A673 (cell line): ENCODE measurements around the gene PHF2. TPM values are rescaled to one million over a fixed set of nuclear protein-coding genes. Genes with fewer than 3 reads are reported as not detected.

Experiments used
- BruUV-seq: library from RNA; stranded (reverse); fragments of 400-500 nt; replicated peaks from 2 replicates; lab custom pipeline; 2021; lab: Mats Ljungman, UMichigan
- CTCF ChIA-PET: fragments of 300-600 bp; sonication (Branson Sonifier 250); formaldehyde crosslinking; loops from one replicate; lab custom pipeline; 2022; ENCODE audit warnings: antibody characterized with exemption; lab: Charles Lee
- POLR2A ChIA-PET: fragments of 300-600 bp; sonication (Branson Sonifier 250); formaldehyde crosslinking; loops from one replicate; lab custom pipeline; 2022; ENCODE audit warnings: antibody characterized with exemption; ENCODE audit not compliant: low non-redundant PET; lab: Charles Lee
- DNase-seq: peaks from one replicate; pipeline ENCODE4 v3.0.0-alpha.2; 2015; ENCODE audit warnings: low spot score
- H3K27ac ChIP-seq: fragments of 200-600 bp; sonication (generic); 2 replicates; pipeline ENCODE4 v1.5.1; 2016; ENCODE audit warnings: mixed run types, low read depth, mild to moderate bottlenecking, mixed read lengths, antibody characterized with exemption, low read length; ENCODE audit not compliant: poor library complexity, severe bottlenecking
- H3K27me3 ChIP-seq: fragments of 200-600 bp; sonication (generic); replicated peaks from 2 replicates; pipeline ENCODE4 v1.6.1; 2017; ENCODE audit warnings: mixed run types, low read depth, mild to moderate bottlenecking, mixed read lengths, antibody characterized with exemption, low read length; ENCODE audit not compliant: insufficient read depth, poor library complexity
- H3K36me3 ChIP-seq: fragments of 200-600 bp; sonication (generic); 2 replicates; pipeline ENCODE4 v1.6.1; 2016; ENCODE audit warnings: mixed run types, mild to moderate bottlenecking, mixed read lengths, antibody characterized with exemption, low read length; ENCODE audit not compliant: insufficient read depth, poor library complexity, severe bottlenecking
- H3K4me1 ChIP-seq: fragments of 200-600 bp; sonication (generic); 2 replicates; pipeline ENCODE4 v1.6.1; 2017; ENCODE audit warnings: mixed run types, mild to moderate bottlenecking, mixed read lengths, antibody characterized with exemption, low read length; ENCODE audit not compliant: insufficient read depth, poor library complexity, severe bottlenecking
- H3K4me3 ChIP-seq: fragments of 200-600 bp; sonication (generic); 2 replicates; pipeline ENCODE4 v1.5.1; 2016; ENCODE audit warnings: low read depth, mixed run types, mild to moderate bottlenecking, mixed read lengths, low read length; ENCODE audit not compliant: poor library complexity, severe bottlenecking
- H3K9me3 ChIP-seq: fragments of 200-600 bp; sonication (generic); 2 replicates; pipeline ENCODE4 v1.6.1; 2016; ENCODE audit warnings: mixed run types, low read depth, mild to moderate bottlenecking, mixed read lengths, antibody characterized with exemption, low read length; ENCODE audit not compliant: poor library complexity, severe bottlenecking
- CTCF ChIP-seq: fragments of 300-800, 200-600 bp; sonication (generic); conservative IDR thresholded peaks from 2 replicates; pipeline ENCODE4 v1.5.1; 2017; ENCODE audit warnings: low read depth, mild to moderate bottlenecking, antibody characterized with exemption, low read length, moderate library complexity, mixed read lengths
- EZH2 ChIP-seq: fragments of 200-600 bp; sonication (generic); IDR thresholded peaks from 2 replicates; pipeline ENCODE4 v1.6.1; 2017; ENCODE audit warnings: borderline replicate concordance, low read depth, mild to moderate bottlenecking, mixed read lengths, antibody characterized with exemption, low read length; ENCODE audit not compliant: poor library complexity, severe bottlenecking
- intact Hi-C: fragments of 100-400 bp; cut with micrococcal nuclease; formaldehyde crosslinking; loops from one replicate; pipeline ENCODE4 v1.10.0; 2022; ENCODE audit not compliant: unreplicated experiment
- total RNA-seq: library from RNA; stranded (reverse); gene quantifications from 2 replicates; pipeline ENCODE4 v1.2.3, GENCODE V29; 2021

The PHF2 gene
- total RNA-seq, 1 experiment from 2014 or later: 32.7 TPM

- DNase-seq: no peak
Measured at GRCh38 chr9:93580654-93581380, 4.4 kb downstream of the PHF2 start.

DNA sequence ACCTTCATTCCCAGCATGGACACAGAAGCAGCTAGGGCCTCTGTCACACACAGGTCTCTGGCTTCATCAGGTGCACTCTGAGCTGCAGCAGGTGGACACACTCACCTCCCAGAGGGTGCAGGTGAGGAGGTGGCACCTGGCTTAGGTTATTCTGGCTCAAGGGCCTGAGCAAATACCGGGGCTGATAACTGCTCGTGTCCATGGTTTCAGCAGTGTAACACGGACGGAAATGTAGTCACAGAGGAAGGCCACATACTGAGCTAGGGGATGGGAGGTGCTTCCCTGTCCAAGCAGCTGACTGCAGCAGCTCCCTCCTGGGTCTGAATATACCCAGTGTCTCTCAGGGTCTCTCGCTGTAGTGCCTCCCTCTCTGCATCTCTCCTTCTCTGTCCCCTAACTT lies 5.7 kb downstream of the PHF2 start:
- CTCF ChIA-PET: interaction anchor here (1.7 kb wide), 1 partner anchor 16 kb away, joined by 4 read pairs; no protein-coding TSS in a partner anchor
- no TSS peak for BruUV-seq

More at GRCh38 chr9:93580654-93581380, 4.4 kb downstream of the PHF2 start:
- Histone ChIP-seq H3K36me3 (no peaks in the 10 kb centered on the region), H3K27me3 (no peaks in the 10 kb centered on the region), H3K4me3 (no peak overlapping the region), H3K27ac (no peak overlapping the region), H3K9me3 (peaks cover 4% of the 10 kb centered on the region), H3K4me1 (peaks cover 23% of the 10 kb centered on the region)
- POLR2A ChIA-PET: interaction anchor here (0.7 kb wide), 1 partner anchor 1134 kb away, joined by 3 read pairs; no protein-coding TSS in a partner anchor
- no peak for TF ChIP-seq EZH2
- no peak for TF ChIP-seq CTCF
- intact Hi-C loops: no loop called here
- CTCF ChIA-PET: no interaction called here
- BruUV-seq: no TSS peak

GRCh38 chr9:93582550-93582949 lies 6.2 kb downstream of the PHF2 start:
- intact Hi-C loops: no loop called here
- TF ChIP-seq EZH2: no peak
- TF ChIP-seq CTCF: no peak

More for the DNA sequence above, 5.7 kb downstream of the PHF2 start:
- TF ChIP-seq EZH2 (no peak), CTCF (no peak)
- Histone ChIP-seq H3K9me3 (peaks cover 4% of the 10 kb centered on the region), H3K36me3 (no peaks in the 10 kb centered on the region), H3K4me3 (no peak overlapping the region), H3K4me1 (peaks cover 23% of the 10 kb centered on the region), H3K27ac (no peak overlapping the region), H3K27me3 (no peaks in the 10 kb centered on the region)
- POLR2A ChIA-PET: no interaction called here
- intact Hi-C loops: no loop called here
- peak; percentile 61 for DNase-seq

More at GRCh38 chr9:93582550-93582949, 6.2 kb downstream of the PHF2 start:
- no peak overlapping the region for H3K27ac ChIP-seq
- no peaks in the 10 kb centered on the region for H3K36me3 ChIP-seq
- H3K4me1 ChIP-seq: peaks cover 23% of the 10 kb centered on the region
- no peak for DNase-seq
- ChIA-PET CTCF (interaction anchor here (1.7 kb wide), 1 partner anchor 16 kb away, joined by 4 read pairs; no protein-coding TSS in a partner anchor), POLR2A (no interaction called here)
- H3K9me3 ChIP-seq: peaks cover 4% of the 10 kb centered on the region
- H3K4me3 ChIP-seq: no peak overlapping the region
- no peaks in the 10 kb centered on the region for H3K27me3 ChIP-seq
- BruUV-seq: no TSS peak
